ENCODE measurements around the gene DNAL4. TPM values are rescaled to one million over a fixed set of nuclear protein-coding genes. Genes with fewer than 3 reads are reported as not detected.

The DNAL4 gene
- polyA plus RNA-seq, 3 donors, result 8.9 to 9.3 (median 9.0) TPM

GRCh38 chr22:38775656-38776055 is 18.3 kb downstream of the DNAL4 start:
- intact Hi-C loops (cut with micrococcal nuclease), result no loop called here
- Histone ChIP-seq H3K9me3 (replicated peaks in 1 of 2; ENCODE audit: control insufficient read depth in 1 of 2, insufficient read depth in 1 of 2, low read length in 2 of 2) (no peaks in the 10 kb centered on the region), H3K4me1 (ENCODE audit: control insufficient read depth in 1 of 2, insufficient read depth in 2 of 2, low read length in 2 of 2) (no peaks in the 10 kb centered on the region), H3K79me2 (ENCODE audit: insufficient read depth, low read length) (no peaks in the 10 kb centered on the region), H3K9ac (ENCODE audit: insufficient read depth, low read length, poor library complexity, severe bottlenecking) (no peak overlapping the region), H3K4me2 (replicated peaks; ENCODE audit: extremely low read depth, low read length, poor library complexity, severe bottlenecking) (no peak overlapping the region), H2AFZ (ENCODE audit: insufficient read depth, low read depth, low read length, poor library complexity, severe bottlenecking) (no peak overlapping the region), H3K4me3 (replicated peaks in 1 of 3; ENCODE audit: low read depth in 2 of 3, low read length in 3 of 3) (no peak overlapping the region), H4K20me1 (ENCODE audit: insufficient read depth, low read length) (no peaks in the 10 kb centered on the region), H3K27me3 (ENCODE audit: control insufficient read depth in 2 of 2, insufficient read depth in 2 of 2, low read length in 2 of 2) (no peaks in the 10 kb centered on the region), H3K27ac (ENCODE audit: low read depth in 1 of 2, low read length in 2 of 2) (no peak overlapping the region), H3K36me3 (replicated peaks in 1 of 2; ENCODE audit: control insufficient read depth in 1 of 2, insufficient read depth in 2 of 2, low read length in 2 of 2) (peaks cover 10 to 15% of the 10 kb centered on the region in 2 donors)
- Mint-ChIP-seq H3K4me1 (no peaks in the 10 kb centered on the region), H3K27me3 (ENCODE audit: low read depth in 3 of 3) (peaks cover 0 to 3% (median 0%) of the 10 kb centered on the region in 3 donors), H3K36me3 (peaks cover 16 to 20% of the 10 kb centered on the region in 2 donors), H3K4me3 (no peak overlapping the region), H3K9me3 (no peaks in the 10 kb centered on the region), H3K27ac (peak overlapping the region in 1 of 7 donors; percentile 64)
- TF ChIP-seq CTCF (IDR thresholded peaks at IDR 0.05), result no peak
- WGBS (ENCODE audit: insufficient coverage), result 64% methylated on average over 7 of the region's 13 CpGs
- DNase-seq, result no peak

GRCh38 chr22:38774496-38775166 is 19.3 kb downstream of the DNAL4 start:
- no peaks in the 10 kb centered on the region for H3K4me1 Mint-ChIP-seq
- Histone ChIP-seq H3K4me3 (replicated peaks in 1 of 3; ENCODE audit: low read depth in 2 of 3, low read length in 3 of 3) (no peak overlapping the region), H3K79me2 (ENCODE audit: insufficient read depth, low read length) (no peaks in the 10 kb centered on the region), H3K27ac (ENCODE audit: low read depth in 1 of 2, low read length in 2 of 2) (no peak overlapping the region), H3K27me3 (ENCODE audit: control insufficient read depth in 2 of 2, insufficient read depth in 2 of 2, low read length in 2 of 2) (no peaks in the 10 kb centered on the region), H3K4me1 (ENCODE audit: control insufficient read depth in 1 of 2, insufficient read depth in 2 of 2, low read length in 2 of 2) (no peaks in the 10 kb centered on the region), H3K9me3 (replicated peaks in 1 of 2; ENCODE audit: control insufficient read depth in 1 of 2, insufficient read depth in 1 of 2, low read length in 2 of 2) (no peaks in the 10 kb centered on the region), H3K9ac (ENCODE audit: insufficient read depth, low read length, poor library complexity, severe bottlenecking) (no peak overlapping the region), H3K36me3 (replicated peaks in 1 of 2; ENCODE audit: control insufficient read depth in 1 of 2, insufficient read depth in 2 of 2, low read length in 2 of 2) (peaks cover 3 to 7% of the 10 kb centered on the region in 2 donors), H3K4me2 (replicated peaks; ENCODE audit: extremely low read depth, low read length, poor library complexity, severe bottlenecking) (no peak overlapping the region), H4K20me1 (ENCODE audit: insufficient read depth, low read length) (no peaks in the 10 kb centered on the region), H2AFZ (ENCODE audit: insufficient read depth, low read depth, low read length, poor library complexity, severe bottlenecking) (no peak overlapping the region)
- no peak overlapping the region for H3K4me3 Mint-ChIP-seq
- peak overlapping the region in 1 of 7 donors; percentile 32 for H3K27ac Mint-ChIP-seq
- intact Hi-C loops (cut with micrococcal nuclease), result no loop called here
- H3K36me3 Mint-ChIP-seq, result peaks cover 9 to 10% of the 10 kb centered on the region in 2 donors
- no peak for DNase-seq
- TF ChIP-seq CTCF (IDR thresholded peaks at IDR 0.05), result no peak
- WGBS (ENCODE audit: insufficient coverage), result 85% methylated on average over 7 of the region's 11 CpGs
- peaks cover 0 to 3% (median 0%) of the 10 kb centered on the region in 7 donors for H3K9me3 Mint-ChIP-seq
- peaks cover 0 to 2% (median 0%) of the 10 kb centered on the region in 3 donors for H3K27me3 Mint-ChIP-seq (ENCODE audit: low read depth in 3 of 3)
